Measurements from ENCODE around the gene ARHGAP6.
"Not testable (repeated sequence)": the region's sequence is repeated elsewhere in the genome, so short reads cannot be mapped to it uniquely, and the experiment has no call there.

The ARHGAP6 gene

GRCh38 chrX:11531226-11531625 is 134.5 kb downstream of the ARHGAP6 start:
- no peak for DNase-seq (ENCODE audit: low read depth)
- no peak overlapping the region for H3K4me3 ChIP-seq (ENCODE audit: low read length)
- peak; percentile 52 for TF ChIP-seq CTCF (conservative IDR thresholded peaks at IDR 0.05; ENCODE audit: low read length)

DNA sequence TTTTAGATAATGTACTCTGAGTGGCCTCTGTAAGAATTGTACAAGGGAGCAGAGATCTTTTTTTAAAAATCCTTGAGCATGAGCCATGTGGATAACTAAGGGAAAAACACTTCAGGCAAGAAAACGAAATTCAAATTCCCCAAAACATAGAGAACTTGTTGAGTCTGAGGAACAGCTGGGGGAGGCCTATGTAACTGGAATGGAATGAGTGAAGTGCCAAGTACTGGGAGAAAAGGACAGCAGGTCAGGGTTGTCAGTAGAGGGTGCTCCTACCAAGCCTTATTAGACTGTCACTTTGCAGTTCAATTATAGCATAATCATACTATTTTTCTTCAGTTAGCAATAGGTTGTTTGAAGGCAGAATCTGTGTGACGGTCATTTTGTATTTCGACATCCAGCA is 135.1 kb downstream of the ARHGAP6 start:
- no peak overlapping the region for H3K4me3 ChIP-seq (ENCODE audit: low read length)
- peak; percentile 25 for DNase-seq (ENCODE audit: low read depth)
- TF ChIP-seq CTCF (conservative IDR thresholded peaks at IDR 0.05; ENCODE audit: low read length), result no peak

DNA sequence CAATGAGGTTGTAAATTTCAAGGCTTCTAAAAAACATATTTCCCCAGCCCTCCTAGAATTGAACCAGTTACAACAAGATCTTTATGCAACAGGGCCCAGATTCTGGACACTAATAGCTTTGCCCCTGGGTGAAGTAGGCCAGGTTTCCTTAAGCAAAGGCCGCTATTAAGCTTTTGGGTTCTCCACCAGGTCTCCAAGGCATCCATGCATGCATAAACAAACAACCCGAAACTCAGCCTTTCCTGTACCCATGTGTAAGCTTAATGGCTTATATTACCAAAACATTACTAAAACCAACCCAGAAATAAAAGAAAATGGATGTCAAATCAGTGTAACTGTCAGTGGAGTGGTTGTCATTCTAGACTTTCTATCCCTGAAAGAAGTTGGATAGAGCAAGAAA is 137.1 kb downstream of the ARHGAP6 start:
- DNase-seq (ENCODE audit: low read depth), result no peak
- H3K4me3 ChIP-seq (ENCODE audit: low read length), result no peak overlapping the region
- TF ChIP-seq CTCF (conservative IDR thresholded peaks at IDR 0.05; ENCODE audit: low read length), result no peak

DNA sequence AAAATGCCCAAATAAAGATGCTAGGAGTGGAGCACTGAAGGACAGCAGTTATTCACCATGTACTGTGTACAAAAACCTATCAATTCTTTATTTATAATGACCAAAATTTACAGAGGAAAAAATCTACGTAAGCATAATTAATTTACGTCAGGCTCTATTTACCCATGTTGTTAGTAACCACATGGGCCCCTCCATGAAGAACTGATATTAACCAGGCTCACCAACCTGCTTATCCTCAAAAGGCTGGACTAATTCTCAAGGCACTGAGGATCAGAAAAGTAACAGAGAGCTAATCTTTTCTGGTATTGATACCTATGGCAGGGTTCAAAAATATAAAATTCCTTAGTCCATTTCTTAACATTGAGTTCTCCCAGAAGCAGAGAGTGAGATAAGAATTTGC is 140.0 kb downstream of the ARHGAP6 start:
- TF ChIP-seq CTCF (conservative IDR thresholded peaks at IDR 0.05; ENCODE audit: low read length), result no peak
- no peak for DNase-seq (ENCODE audit: low read depth)
- H3K4me3 ChIP-seq (ENCODE audit: low read length), result no peak overlapping the region

DNA sequence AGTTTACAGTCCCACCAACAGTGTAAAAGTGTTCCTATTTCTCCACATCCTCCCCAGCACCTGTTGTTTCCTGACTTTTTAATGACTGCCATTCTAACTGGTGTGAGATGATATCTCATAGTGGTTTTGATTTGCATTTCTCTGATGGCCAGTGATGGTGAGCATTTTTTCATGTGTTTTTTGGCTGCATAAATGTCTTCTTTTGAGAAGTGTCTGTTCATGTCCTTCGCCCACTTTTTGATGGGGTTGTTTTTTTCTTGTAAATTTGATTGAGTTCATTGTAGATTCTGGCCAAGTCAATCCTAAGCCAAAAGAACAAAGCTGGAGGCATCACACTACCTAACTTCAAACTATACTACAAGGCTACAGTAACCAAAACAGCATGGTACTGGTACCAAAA is 146.5 kb downstream of the ARHGAP6 start:
- DNase-seq (ENCODE audit: low read depth); H3K4me3 ChIP-seq (ENCODE audit: low read length): not testable (repeated sequence)

DNA sequence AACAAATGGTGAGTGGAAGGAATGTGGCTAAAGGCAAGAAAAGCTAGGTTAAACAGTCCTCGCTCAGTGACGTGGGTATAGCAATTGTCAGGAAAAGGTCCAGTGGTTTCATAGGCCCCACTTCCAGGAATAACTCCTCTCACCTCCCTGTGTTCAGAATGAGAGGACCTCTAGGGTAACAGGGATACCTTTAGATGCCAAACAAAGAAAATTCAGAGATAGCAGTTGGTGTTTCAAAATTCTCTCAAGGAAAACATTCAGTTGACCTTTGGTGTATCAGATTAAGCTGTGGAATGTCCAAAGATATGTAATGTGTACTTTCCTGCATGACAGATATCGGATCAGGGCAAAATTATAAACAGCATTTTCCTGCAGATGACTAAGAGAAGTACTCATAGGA is 155.9 kb downstream of the ARHGAP6 start:
- H3K4me3 ChIP-seq (ENCODE audit: low read length), result no peak overlapping the region
- TF ChIP-seq CTCF (conservative IDR thresholded peaks at IDR 0.05; ENCODE audit: low read length), result no peak
- no peak for DNase-seq (ENCODE audit: low read depth)

DNA sequence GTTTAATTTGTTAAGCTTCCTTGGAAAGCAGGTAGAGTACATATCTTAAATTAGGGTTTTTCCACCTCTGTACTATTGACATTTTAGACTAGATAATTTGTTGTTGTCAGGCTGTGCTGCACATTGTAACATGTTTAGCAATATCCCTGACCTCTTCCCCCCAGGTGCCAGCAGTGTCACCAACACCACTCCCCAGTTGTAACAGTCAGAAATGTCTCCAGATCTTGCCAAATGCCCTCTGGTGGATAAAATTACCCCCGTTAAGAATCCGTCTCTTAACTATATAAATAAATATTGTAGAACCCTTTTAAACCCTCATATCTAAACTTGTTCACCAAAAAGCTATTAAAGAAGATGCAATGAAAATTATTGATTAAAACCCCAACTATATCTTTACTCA is 161.5 kb downstream of the ARHGAP6 start:
- TF ChIP-seq CTCF (conservative IDR thresholded peaks at IDR 0.05; ENCODE audit: low read length), result no peak
- DNase-seq (ENCODE audit: low read depth), result no peak
- no peak overlapping the region for H3K4me3 ChIP-seq (ENCODE audit: low read length)
